ENCODE data around the gene PPM1G. TPM values are rescaled to one million over a fixed set of nuclear protein-coding genes. Genes with fewer than 3 reads are reported as not detected.

PPM1G gene
- total RNA-seq, 1 donor from 2014 or later = 34.3 TPM

DNA sequence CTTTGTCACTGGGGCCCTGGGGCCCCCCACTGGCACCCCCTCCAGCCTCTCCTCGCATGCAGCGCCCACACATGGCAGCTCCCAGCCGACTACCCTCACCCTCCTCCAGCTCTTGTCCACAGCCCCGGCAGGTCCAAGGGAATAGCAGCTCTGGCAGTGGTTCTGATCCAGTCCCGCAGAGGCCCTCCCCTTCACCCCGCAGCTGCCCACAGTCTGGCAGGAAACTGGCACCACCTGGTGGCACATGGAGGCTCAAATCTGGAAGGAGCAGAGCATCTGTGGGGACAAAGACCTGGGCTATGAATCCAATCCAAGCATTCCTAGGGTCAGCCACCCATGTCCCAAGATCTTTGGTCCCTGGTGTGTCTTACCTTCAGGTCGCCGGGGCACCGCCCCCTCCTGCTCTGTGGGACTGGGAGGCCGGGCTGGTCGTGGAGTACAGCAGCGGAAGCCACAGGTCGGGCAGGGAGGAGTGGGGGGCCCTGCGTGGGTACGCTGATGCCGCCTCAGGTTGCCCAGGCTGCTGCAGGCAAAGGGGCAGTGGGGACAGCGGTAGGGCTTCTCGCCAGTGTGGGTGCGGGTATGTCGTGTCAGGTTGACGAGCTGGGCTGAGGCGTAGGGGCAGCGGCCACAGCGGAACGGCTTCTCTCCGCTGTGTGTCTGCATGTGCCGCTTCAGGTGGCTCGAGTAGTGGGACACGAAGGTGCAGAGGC, 31.1 kb downstream of the PPM1G start:
- intact Hi-C loops (cut with DNase I) = no loop called here
- ATAC-seq (ENCODE audit: poor library complexity) (no peak), DNase-seq (peak; percentile 49)

DNA sequence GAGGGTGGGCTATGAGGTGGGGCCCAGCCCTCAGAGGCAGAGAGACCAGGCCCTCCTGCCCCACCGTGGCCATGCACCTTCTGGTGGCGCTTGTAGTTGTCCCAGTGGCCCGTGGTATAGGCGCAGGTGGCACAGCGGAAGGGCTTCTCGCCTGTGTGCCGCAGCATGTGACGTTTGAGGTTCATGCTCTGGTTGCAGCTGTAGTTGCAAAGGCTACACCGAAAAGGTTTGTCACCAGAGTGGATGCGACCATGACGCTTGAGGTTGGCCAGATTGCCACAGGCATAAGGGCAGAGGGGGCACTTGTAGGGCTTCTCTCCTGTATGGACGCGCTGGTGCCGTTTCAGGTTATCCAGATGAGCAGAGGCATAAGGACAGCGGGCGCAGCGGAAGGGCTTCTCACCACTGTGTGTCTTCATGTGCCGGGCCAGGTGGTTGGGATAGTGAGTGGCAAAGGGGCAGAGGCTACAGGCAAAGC, 31.7 kb downstream of the PPM1G start:
- DNase-seq (no peak), ATAC-seq (ENCODE audit: poor library complexity) (no peak)
- intact Hi-C loops (cut with DNase I) = no loop called here

DNA sequence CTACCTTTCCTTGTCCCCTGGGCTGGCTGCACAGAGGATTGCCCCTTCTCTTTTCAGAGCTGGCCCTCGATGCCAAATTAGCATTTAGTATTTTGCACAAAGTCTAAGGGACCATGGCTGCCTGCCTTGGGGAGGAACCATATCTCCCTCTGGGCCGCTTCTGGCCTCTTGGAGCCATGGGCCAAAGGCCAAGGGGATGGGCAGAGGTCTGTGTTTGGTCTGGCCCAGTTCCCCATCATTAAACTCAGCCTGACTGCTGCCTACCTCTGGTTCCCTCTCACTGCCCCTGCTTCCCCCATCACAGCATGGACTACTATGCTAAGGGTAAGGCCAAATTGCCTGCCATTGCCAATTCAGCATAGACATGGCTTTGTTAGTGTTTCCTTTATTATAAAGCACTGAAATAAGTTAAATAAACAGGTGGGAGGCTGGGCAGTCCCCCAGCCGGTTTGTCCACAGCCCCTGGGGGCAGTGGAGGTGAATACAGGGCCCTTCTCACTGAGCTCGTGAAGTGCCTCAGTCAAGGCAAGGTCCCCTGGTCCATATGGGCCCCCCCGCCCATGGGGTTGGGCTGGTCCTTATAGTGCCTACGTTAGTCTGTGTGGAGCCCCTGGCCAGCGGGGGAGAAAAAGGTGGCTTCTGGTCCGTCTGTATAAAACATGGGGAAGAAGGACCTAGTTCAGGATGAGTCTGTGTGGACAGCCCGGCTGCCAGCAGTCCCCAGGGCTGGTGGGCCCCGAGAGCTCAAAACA, 32.3 kb downstream of the PPM1G start:
- DNase-seq (no peak), ATAC-seq (ENCODE audit: poor library complexity) (no peak)
- intact Hi-C loops (cut with DNase I) = no loop called here

DNA sequence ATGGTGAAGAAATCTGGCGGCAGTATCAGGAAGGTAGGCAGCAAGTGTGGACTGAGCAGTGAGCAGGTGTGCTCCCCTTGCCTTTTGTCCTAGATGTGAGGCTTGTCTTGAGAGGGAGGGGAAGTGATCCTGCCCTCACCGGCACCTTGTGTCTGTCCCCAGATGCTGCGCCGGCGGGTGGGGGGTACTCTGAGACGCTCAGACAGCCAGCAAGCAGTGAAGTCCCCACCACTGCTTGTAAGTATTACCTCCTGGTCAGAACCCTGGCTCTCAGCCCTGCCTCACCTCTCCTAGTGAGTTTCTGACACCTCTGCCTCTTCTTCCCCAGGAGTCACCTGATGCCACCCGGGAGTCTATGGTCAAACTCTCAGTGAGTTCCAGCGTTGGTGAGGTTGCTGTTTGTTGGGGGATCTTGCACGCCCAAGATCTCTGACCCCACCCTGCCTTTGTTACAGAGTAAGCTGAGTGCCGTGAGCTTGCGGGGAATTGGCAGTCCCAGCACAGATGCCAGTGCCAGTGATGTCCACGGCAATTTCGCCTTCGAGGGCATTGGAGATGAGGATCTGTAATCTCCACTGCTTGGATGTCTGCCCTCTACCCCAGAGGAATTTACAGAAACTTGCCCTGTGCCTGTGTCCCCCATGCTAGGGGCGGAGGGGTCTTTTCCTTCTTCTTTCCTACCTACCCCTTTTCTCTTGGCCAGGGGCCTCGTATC, 33.1 kb downstream of the PPM1G start:
- DNase-seq (no peak), ATAC-seq (ENCODE audit: poor library complexity) (no peak)
- intact Hi-C loops (cut with DNase I) = no loop called here

DNA sequence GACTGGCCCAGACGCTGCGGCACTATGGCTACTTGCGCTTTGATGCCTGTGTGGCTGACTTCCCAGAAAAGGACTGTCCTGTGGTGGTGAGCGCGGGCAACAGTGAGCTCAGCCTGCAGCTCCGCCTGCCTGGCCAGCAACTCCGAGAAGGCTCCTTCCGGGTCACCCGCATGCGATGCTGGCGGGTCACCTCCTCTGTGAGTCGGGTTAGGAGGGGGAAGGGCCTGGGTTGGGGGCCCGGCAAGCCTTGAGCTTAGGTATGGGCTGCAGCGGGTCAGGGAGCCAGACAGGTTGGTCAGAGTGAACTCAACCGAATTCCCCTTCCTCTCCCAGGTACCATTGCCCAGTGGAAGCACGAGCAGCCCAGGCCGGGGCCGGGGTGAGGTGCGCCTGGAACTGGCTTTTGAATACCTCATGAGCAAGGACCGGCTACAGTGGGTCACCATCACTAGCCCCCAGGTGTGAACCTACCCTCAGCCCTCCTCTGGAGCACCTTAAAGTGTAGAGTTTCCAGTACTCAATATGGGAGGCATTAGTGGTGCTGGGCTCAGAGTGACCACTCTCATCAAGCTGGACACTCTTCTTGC, 33.8 kb downstream of the PPM1G start:
- intact Hi-C loops (cut with DNase I) = no loop called here
- no peak for DNase-seq

GRCh38 chr2:27373567-27373966, 35.8 kb downstream of the PPM1G start:
- DNase-seq (no peak), ATAC-seq (ENCODE audit: poor library complexity) (no peak)
- intact Hi-C loops (cut with DNase I) = no loop called here

More for the DNA sequence above, 33.8 kb downstream of the PPM1G start:
- ATAC-seq (ENCODE audit: poor library complexity) = no peak

GRCh38 chr2:27372937-27373336, 36.5 kb downstream of the PPM1G start:
- ATAC-seq (ENCODE audit: poor library complexity) (no peak), DNase-seq (no peak)
- intact Hi-C loops (cut with DNase I) = no loop called here

- DNase-seq (peak; percentile 61), ATAC-seq (ENCODE audit: poor library complexity) (peak; percentile 47)
- intact Hi-C loops (cut with DNase I) = no loop called here
Measured at GRCh38 chr2:27370816-27371620, 38.4 kb downstream of the PPM1G start.

GRCh38 chr2:27370026-27370815, 39.2 kb downstream of the PPM1G start, which contains the start of the genes EIF2B4 and SNX17:
Gene EIF2B4 (minus strand): TSS chr2:27370338. CDS start chr2:27370314, 24 bp downstream.
Gene SNX17 (plus strand): TSS chr2:27370616. CDS start chr2:27370744, 128 bp downstream.
- intact Hi-C loops (cut with DNase I) = no loop called here
- DNase-seq = peak; percentile 99
- peak; percentile 95 for ATAC-seq (ENCODE audit: poor library complexity)

DNA sequence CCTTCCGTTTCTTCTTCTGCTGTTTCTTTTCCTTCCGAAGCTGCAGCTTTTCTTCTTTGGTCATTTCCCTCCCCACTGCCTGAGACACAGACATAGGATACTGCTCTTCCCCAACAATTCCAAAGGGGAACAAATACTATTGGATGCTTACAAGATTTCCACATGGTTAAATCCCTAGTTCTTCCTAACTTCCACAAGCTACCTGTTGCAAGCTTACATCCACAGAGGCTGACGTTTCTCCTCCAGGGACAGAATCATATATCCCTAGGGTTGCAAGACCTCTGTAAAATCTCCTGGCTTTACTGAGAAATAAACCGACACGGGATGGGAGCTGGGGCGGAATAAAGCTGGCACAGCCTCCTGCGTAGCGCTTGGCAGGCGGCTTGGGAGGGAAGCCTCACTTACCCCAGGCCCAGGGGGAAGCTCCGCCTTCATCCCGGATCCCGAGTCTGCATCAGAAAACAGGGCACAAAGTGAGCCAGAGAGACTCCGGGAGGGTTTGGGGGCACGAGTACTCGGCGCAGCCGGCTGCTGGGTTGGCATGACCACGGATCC, 39.8 kb downstream of the PPM1G start:
- DNase-seq (no peak), ATAC-seq (ENCODE audit: poor library complexity) (peak; percentile 48)
- intact Hi-C loops (cut with DNase I) = no loop called here

DNA sequence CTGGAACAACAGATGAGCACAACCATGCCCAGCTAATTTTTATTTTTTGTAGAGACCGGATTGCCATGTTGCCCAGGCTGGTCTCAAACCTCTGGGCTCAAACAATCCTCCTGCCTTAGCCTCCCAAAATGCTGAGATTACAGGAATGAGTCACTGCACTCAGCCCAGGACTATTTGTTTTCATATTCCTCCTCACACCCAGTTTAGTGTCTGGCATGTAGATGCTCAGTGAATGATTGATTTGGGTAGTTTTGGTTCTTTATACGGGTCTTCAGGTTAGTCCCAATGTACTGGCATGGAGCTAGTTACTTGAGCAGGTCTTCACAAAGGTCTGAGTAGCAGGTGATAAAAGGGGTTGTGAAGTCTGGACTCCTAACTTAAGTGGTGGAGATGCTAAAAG, 45.5 kb downstream of the PPM1G start:
- intact Hi-C loops (cut with DNase I) = no loop called here
- DNase-seq (no peak), ATAC-seq (ENCODE audit: poor library complexity) (no peak)

DNA sequence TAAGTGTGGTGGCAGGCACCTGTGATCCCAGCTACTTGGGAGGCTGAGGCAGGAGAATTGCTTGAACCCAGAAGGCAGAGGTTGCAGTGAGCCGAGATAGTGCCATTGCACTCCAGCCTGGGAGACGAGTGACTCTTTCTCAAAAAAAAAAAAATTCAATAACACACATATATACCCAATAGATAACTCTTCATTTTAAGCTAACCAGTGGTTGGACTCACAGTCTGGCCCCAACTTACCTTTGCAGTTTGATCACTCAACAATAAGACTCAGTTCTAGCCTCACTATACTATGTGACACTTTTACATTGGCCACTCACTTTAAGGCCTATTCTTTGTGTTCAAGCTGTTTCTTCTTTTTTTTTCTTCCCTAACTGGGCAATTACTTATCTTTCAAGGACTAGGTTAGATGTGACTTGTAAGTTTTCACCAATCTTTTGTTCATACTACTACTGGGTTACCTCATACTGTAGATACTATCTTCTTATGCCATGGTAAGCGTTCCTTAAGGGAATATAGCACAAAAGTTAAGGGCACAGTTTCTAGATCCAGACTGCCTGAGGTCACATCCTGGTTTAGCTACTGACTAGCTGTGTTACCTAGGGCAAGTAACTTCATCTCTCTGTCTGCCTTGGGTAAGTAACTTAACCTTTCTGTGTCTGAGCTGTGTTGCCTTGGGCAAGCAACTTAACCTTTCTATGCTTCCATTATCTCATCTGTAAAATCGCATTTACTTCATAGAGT, 46.5 kb downstream of the PPM1G start:
- intact Hi-C loops (cut with DNase I) = no loop called here
- no peak for ATAC-seq (ENCODE audit: poor library complexity)
- DNase-seq = no peak

DNA sequence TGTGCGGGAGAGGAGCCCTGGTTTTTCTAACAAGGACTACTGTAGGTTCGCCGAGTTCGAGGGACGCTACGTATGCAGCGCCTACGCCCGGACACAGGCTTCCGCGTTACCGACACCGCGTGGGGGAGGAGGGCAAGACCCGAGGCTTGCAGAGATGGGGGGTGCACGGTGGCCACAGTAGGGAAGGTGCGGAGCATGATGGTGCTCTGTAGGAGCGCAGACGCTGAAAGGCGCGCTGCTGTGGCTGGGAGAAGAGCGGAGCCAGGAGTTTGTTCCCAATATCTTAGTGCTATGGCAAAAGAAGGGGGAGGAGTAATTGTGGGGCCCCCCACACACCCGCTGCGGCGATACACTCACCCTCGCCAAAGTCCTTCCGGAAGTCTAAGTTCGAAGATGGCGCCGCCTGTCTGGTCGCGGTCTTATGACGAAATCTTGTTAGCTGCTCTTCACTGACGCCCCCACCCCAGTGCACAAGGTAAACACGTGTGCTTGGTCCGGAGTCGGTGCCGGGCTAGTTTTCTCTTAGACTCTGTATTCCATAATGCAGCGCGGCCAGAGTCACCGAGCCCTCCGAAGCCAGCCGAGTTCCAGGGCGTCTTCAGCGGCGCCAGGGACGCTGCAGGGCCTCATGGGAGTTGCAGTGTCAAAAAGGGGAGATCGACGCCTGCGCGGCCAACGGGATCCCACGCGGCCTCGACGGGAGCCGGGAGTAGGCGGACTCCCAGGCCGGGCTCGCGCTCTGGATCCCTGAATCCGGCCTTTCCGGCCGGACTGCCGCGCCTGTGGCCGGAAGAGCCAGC, 52.8 kb downstream of the PPM1G start, which contains the start of gene GTF3C2:
GTF3C2 (minus strand) TSS at position 383 of the 800 bp plus-strand sequence. CDS start 13,210 bp downstream, outside the sequence.
- intact Hi-C loops (cut with DNase I) = no loop called here
- ATAC-seq (ENCODE audit: poor library complexity) (peak; percentile 99), DNase-seq (peak; percentile 96)

DNA sequence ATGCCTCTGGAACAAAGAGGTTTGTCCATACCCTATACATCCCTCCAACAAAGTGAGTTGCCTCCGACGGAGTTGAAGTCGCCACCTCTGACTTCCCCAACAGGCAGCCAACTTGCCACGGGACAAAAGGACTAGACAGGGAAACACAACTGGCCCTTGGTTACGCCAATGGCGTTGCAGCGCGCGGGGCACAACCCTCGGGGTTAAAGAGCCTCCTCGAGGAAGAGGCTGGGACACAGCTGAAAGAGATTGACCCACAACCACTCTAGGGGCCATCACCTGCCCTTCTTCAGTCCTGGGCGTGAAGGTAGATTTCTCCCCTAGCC, 53.4 kb downstream of the PPM1G start:
- intact Hi-C loops (cut with DNase I) = no loop called here
- peak; percentile 63 for DNase-seq
- peak; percentile 10 for ATAC-seq (ENCODE audit: poor library complexity)

GRCh38 chr2:27354597-27354927, 54.8 kb downstream of the PPM1G start:
- no peak for ATAC-seq (ENCODE audit: poor library complexity)
- intact Hi-C loops (cut with DNase I) = no loop called here

More at GRCh38 chr2:27354597-27354927, 54.8 kb downstream of the PPM1G start:
- no peak for DNase-seq
